HepG2 (cell line): ENCODE data around the gene PRKCSH. TPM values are rescaled to one million over a fixed set of nuclear protein-coding genes. Genes with fewer than 3 reads are reported as not detected.

Experiments used
- BRCA1 ChIP-seq: sonication (generic); formaldehyde crosslinking; IDR thresholded peaks from 2 replicates; pipeline ENCODE4 v1.4.0; 2020; ENCODE audit warnings: missing genetic modification reagents
- CBX1 ChIP-seq: IDR thresholded peaks from one replicate; pipeline ENCODE4 v1.6.1; 2016; ENCODE audit warnings: antibody characterized with exemption, low read depth
- POLR2AphosphoS5 ChIP-seq: IDR thresholded peaks from 2 replicates; pipeline ENCODE4 v1.6.1; 2012; ENCODE audit warnings: low read depth, low read length
- RFX1 ChIP-seq: fragments of 450-650 bp; IDR thresholded peaks from 2 replicates; pipeline ENCODE4 v1.6.1; 2017
- RFX5 ChIP-seq: IDR thresholded peaks from 2 replicates; pipeline ENCODE4 v1.6.1; 2011; ENCODE audit warnings: low read depth, low read length, improper control_type of control experiment
- SP140L ChIP-seq: sonication (generic); formaldehyde crosslinking; IDR thresholded peaks from 2 replicates; pipeline ENCODE4 v1.4.0; 2020; ENCODE audit warnings: missing genetic modification reagents, borderline replicate concordance
- SRY ChIP-seq: sonication (generic); formaldehyde crosslinking; IDR thresholded peaks from 2 replicates; pipeline ENCODE4 v1.8.0; 2022; ENCODE audit warnings: mild to moderate bottlenecking, missing genetic modification reagents
- STAT5B ChIP-seq: sonication (generic); formaldehyde crosslinking; IDR thresholded peaks from 2 replicates; pipeline ENCODE4 v1.4.0; 2020; ENCODE audit warnings: missing genetic modification reagents
- ZC3H13 ChIP-seq: sonication (generic); formaldehyde crosslinking; IDR thresholded peaks from 2 replicates; pipeline ENCODE4 v1.8.1; 2023; ENCODE audit warnings: mild to moderate bottlenecking, missing genetic modification reagents, moderate library complexity
- ZMYM3 ChIP-seq: sonication (generic); formaldehyde crosslinking; IDR thresholded peaks from 2 replicates; pipeline ENCODE4 v1.5.1; 2020; ENCODE audit warnings: mild to moderate bottlenecking, missing genetic modification reagents
- ZNF430 ChIP-seq: sonication (generic); formaldehyde crosslinking; IDR thresholded peaks from 2 replicates; pipeline ENCODE4 v1.9.0; 2021; ENCODE audit warnings: mild to moderate bottlenecking, missing genetic modification reagents
- ZNF766 ChIP-seq: sonication (generic); formaldehyde crosslinking; IDR thresholded peaks from 2 replicates; pipeline ENCODE4 v1.5.0; 2020; ENCODE audit warnings: missing genetic modification reagents, borderline replicate concordance
- ZNF777 ChIP-seq: sonication (generic); formaldehyde crosslinking; IDR thresholded peaks from 2 replicates; pipeline ENCODE4 v1.4.0; 2020; ENCODE audit warnings: missing genetic modification reagents
- polyA plus RNA-seq, 8 experiments: library from polyadenylated mRNA; depleted of rRNA in 3 of 8; stranded (reverse) in 7 of 8; unstranded in 1 of 8; fragments of >200 nt; fragmentation: Illumina TruSeq in 4 of 8; extraction: Trizol in 4 of 8; gene quantifications; 2 replicates each; pipeline versions ENCODE4 v1.2.1 to v1.2.3, GENCODE V29; 2011 to 2016; ENCODE audit warnings: low read depth in 4 of 8, missing spikeins in 1 of 8, mixed read lengths in 1 of 8; ENCODE audit not compliant: insufficient read depth in 1 of 8
- total RNA-seq, 5 experiments: library from RNA; depleted of rRNA; stranded (reverse); fragments of >200 nt; fragmentation: Illumina TruSeq; extraction: Trizol; gene quantifications; 2 replicates each; pipeline ENCODE4 v1.2.3, GENCODE V29; 2016; ENCODE audit warnings: low read depth in 1 of 5
- TF ChIP-seq, protein P1 (sequence below): sonication (generic); formaldehyde crosslinking; conservative IDR thresholded peaks from 2 replicates; pipeline ENCODE4 v1.4.0; 2020; ENCODE audit warnings: missing genetic modification reagents
- TF ChIP-seq, protein P2 (sequence below): sonication (generic); formaldehyde crosslinking; IDR thresholded peaks from 2 replicates; pipeline ENCODE4 v1.9.0; 2022; ENCODE audit warnings: low read depth, missing genetic modification reagents
- TF ChIP-seq, protein P3 (sequence below): sonication (generic); formaldehyde crosslinking; IDR thresholded peaks from 2 replicates; pipeline ENCODE4 v1.4.0; 2020; ENCODE audit warnings: low read depth, mild to moderate bottlenecking, missing genetic modification reagents
- TF ChIP-seq, protein P4 (sequence below): IDR thresholded peaks from 2 replicates; pipeline ENCODE4 v1.6.1; 2016; ENCODE audit warnings: control low read depth
- TF ChIP-seq, protein P5 (sequence below): sonication (generic); formaldehyde crosslinking; IDR thresholded peaks from 2 replicates; pipeline ENCODE4 v1.5.0; 2020; ENCODE audit warnings: missing genetic modification reagents
- TF ChIP-seq, protein P6 (sequence below): sonication (generic); formaldehyde crosslinking; conservative IDR thresholded peaks from 2 replicates; pipeline ENCODE4 v1.8.0; 2022; ENCODE audit warnings: mild to moderate bottlenecking, moderate library complexity, missing genetic modification reagents
- TF ChIP-seq, protein P7 (sequence below): IDR thresholded peaks from 2 replicates; pipeline ENCODE4 v1.6.1; 2016; ENCODE audit warnings: mild to moderate bottlenecking

The PRKCSH gene
- total and polyA plus RNA-seq, 2 of the 13 experiments (the other 11 are each of a cell fraction or from before 2014, with no cell fraction given) = 85.1 to 125 TPM

DNA sequence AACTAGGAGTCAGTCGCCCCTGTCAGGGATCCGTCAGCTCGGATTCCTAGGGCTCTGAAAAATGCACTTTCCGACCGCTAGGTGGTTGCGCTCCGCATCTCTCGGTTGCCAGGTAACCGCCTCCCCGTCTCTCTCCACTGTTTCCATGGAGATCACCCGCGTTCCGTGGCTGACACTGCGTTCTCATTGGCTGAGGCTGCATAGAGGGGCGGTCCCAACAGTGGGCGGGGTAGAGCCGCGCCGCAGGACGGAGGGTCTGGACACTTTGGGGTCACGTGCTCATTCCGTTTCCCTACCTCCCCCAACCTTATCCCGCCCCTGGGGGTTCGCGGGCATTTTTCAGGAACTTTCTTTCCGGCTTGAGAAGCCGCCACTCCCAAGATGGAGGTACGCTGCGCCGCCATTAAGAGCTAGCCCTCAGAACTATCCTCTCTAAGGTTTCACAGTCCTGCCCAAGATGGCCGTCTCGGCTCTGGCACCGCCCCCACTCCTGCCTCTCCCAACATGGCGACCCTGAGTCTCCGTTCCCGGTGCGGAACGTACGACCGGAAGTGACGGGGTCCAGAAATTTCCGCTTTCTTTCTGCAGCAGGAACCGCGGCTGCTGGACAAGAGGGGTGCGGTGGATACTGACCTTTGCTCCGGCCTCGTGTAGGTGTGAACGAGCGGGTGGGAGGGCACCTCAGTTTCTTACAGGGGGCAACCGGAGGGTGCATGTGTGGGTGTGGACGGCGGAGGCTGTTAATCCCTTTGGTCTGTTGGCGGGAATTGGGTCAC is at the start of gene PRKCSH, which contains the start of gene ODAD3 (continued):
- TF ChIP-seq, protein P1, sequence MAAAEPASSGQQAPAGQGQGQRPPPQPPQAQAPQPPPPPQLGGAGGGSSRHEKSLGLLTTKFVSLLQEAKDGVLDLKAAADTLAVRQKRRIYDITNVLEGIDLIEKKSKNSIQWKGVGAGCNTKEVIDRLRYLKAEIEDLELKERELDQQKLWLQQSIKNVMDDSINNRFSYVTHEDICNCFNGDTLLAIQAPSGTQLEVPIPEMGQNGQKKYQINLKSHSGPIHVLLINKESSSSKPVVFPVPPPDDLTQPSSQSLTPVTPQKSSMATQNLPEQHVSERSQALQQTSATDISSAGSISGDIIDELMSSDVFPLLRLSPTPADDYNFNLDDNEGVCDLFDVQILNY (CRISPR knock-in tag) = peak; percentile 73; the same call in 1 of the 2 replicates
- TF ChIP-seq ZC3H13 (CRISPR knock-in tag) (peak; percentile 63; the same call in 1 of the 2 replicates), RFX1 (peak; percentile 96), ZNF777 (CRISPR knock-in tag) (peak; percentile 38; the same call in 1 of the 2 replicates), ZMYM3 (peak; percentile 33; the same call in 1 of the 2 replicates), ZNF766 (CRISPR knock-in tag) (no peak), STAT5B (no peak), SP140L (CRISPR knock-in tag) (no peak), BRCA1 (CRISPR knock-in tag) (peak; percentile 81), POLR2AphosphoS5 (peak; percentile 90), CBX1 (no peak), ZNF430 (CRISPR knock-in tag) (no peak), SRY (CRISPR knock-in tag) (peak; percentile 82; the same call in 1 of the 2 replicates), RFX5 (peak; percentile 69; the same call in 1 of the 2 replicates)
- TF ChIP-seq, protein P2, sequence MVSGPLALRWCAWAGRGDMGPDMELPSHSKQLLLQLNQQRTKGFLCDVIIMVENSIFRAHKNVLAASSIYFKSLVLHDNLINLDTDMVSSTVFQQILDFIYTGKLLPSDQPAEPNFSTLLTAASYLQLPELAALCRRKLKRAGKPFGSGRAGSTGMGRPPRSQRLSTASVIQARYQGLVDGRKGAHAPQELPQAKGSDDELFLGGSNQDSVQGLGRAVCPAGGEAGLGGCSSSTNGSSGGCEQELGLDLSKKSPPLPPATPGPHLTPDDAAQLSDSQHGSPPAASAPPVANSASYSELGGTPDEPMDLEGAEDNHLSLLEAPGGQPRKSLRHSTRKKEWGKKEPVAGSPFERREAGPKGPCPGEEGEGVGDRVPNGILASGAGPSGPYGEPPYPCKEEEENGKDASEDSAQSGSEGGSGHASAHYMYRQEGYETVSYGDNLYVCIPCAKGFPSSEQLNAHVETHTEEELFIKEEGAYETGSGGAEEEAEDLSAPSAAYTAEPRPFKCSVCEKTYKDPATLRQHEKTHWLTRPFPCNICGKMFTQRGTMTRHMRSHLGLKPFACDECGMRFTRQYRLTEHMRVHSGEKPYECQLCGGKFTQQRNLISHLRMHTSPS (CRISPR knock-in tag) = no peak
- TF ChIP-seq, protein P3, sequence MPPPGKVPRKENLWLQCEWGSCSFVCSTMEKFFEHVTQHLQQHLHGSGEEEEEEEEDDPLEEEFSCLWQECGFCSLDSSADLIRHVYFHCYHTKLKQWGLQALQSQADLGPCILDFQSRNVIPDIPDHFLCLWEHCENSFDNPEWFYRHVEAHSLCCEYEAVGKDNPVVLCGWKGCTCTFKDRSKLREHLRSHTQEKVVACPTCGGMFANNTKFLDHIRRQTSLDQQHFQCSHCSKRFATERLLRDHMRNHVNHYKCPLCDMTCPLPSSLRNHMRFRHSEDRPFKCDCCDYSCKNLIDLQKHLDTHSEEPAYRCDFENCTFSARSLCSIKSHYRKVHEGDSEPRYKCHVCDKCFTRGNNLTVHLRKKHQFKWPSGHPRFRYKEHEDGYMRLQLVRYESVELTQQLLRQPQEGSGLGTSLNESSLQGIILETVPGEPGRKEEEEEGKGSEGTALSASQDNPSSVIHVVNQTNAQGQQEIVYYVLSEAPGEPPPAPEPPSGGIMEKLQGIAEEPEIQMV (CRISPR knock-in tag) = no peak
- TF ChIP-seq, protein P4, sequence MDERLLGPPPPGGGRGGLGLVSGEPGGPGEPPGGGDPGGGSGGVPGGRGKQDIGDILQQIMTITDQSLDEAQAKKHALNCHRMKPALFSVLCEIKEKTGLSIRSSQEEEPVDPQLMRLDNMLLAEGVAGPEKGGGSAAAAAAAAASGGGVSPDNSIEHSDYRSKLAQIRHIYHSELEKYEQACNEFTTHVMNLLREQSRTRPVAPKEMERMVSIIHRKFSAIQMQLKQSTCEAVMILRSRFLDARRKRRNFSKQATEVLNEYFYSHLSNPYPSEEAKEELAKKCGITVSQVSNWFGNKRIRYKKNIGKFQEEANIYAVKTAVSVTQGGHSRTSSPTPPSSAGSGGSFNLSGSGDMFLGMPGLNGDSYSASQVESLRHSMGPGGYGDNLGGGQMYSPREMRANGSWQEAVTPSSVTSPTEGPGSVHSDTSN = peak; percentile 41; the same call in 1 of the 2 replicates
- TF ChIP-seq, protein P5, sequence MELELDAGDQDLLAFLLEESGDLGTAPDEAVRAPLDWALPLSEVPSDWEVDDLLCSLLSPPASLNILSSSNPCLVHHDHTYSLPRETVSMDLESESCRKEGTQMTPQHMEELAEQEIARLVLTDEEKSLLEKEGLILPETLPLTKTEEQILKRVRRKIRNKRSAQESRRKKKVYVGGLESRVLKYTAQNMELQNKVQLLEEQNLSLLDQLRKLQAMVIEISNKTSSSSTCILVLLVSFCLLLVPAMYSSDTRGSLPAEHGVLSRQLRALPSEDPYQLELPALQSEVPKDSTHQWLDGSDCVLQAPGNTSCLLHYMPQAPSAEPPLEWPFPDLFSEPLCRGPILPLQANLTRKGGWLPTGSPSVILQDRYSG = 0 out of 2 replicates have a peak, but pooled peaks have one; percentile 57
- TF ChIP-seq, protein P6, sequence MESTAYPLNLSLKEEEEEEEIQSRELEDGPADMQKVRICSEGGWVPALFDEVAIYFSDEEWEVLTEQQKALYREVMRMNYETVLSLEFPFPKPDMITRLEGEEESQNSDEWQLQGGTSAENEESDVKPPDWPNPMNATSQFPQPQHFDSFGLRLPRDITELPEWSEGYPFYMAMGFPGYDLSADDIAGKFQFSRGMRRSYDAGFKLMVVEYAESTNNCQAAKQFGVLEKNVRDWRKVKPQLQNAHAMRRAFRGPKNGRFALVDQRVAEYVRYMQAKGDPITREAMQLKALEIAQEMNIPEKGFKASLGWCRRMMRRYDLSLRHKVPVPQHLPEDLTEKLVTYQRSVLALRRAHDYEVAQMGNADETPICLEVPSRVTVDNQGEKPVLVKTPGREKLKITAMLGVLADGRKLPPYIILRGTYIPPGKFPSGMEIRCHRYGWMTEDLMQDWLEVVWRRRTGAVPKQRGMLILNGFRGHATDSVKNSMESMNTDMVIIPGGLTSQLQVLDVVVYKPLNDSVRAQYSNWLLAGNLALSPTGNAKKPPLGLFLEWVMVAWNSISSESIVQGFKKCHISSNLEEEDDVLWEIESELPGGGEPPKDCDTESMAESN (CRISPR knock-in tag) = no peak
- TF ChIP-seq, protein P7, sequence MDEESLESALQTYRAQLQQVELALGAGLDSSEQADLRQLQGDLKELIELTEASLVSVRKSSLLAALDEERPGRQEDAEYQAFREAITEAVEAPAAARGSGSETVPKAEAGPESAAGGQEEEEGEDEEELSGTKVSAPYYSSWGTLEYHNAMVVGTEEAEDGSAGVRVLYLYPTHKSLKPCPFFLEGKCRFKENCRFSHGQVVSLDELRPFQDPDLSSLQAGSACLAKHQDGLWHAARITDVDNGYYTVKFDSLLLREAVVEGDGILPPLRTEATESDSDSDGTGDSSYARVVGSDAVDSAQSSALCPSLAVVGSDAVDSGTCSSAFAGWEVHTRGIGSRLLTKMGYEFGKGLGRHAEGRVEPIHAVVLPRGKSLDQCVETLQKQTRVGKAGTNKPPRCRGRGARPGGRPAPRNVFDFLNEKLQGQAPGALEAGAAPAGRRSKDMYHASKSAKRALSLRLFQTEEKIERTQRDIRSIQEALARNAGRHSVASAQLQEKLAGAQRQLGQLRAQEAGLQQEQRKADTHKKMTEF (CRISPR knock-in tag) = peak; percentile 93
